Loucy (cell line): ENCODE data around the gene EFNB2.

Source experiments
- CTCF ChIP-seq: fragments of 200-600 bp; sonication (generic); conservative IDR thresholded peaks from 2 replicates; pipeline ENCODE4 v1.5.1; 2014; ENCODE audit warnings: mild to moderate bottlenecking, antibody characterized with exemption, low read length
- EZH2phosphoT487 ChIP-seq: fragments of 200-600 bp; IDR thresholded peaks from 2 replicates; pipeline ENCODE4 v1.6.1; 2018; ENCODE audit warnings: antibody characterized with exemption, mild to moderate bottlenecking, moderate library complexity, borderline replicate concordance

- no peak for TF ChIP-seq CTCF
- no peak for TF ChIP-seq EZH2phosphoT487
These were observed 20.4 kb downstream of the EFNB2 start for GRCh38 chr13:106514928-106515634.
